CD4-positive, alpha-beta T cell treated with Interleukin-17A for 4 hours (primary cell): ENCODE measurements around the gene RNF14.
"Not testable (repeated sequence)": the region's sequence is repeated elsewhere in the genome, so short reads cannot be mapped to it uniquely, and the experiment has no call there.

Experiments used
- DNase-seq: peaks from one replicate; pipeline ENCODE4 v3.0.0-alpha.2; 2020; ENCODE audit warnings: mixed read lengths

Gene RNF14

GRCh38 chr5:141968914-141969608 is at the start of gene RNF14:
Gene RNF14, plus strand, starts transcription at chr5:141969105. Its CDS starts 4,484 bp downstream, at chr5:141973589.
- peak; percentile 95 for DNase-seq

- DNase-seq = no peak
Observed at GRCh38 chr5:141919218-141920119, 49.4 kb upstream of the RNF14 start.

GRCh38 chr5:141920771-141921170 is 48.1 kb upstream of the RNF14 start:
- DNase-seq = no peak

- not testable (repeated sequence) for DNase-seq
Observed at GRCh38 chr5:141922827-141923447, 46.0 kb upstream of the RNF14 start.

- peak; percentile 92 for DNase-seq
Observed at GRCh38 chr5:141923448-141924313, 45.2 kb upstream of the RNF14 start, which contains the start of gene DELE1. Gene DELE1, plus strand, starts transcription at chr5:141923871. Its CDS starts 71 bp downstream, at chr5:141923942.

- DNase-seq = no peak
Observed at GRCh38 chr5:141926434-141926833, 42.5 kb upstream of the RNF14 start.

GRCh38 chr5:141928051-141928450 is 40.9 kb upstream of the RNF14 start:
- DNase-seq = no peak

GRCh38 chr5:141929398-141930058 is 39.4 kb upstream of the RNF14 start:
- no peak for DNase-seq

- no peak for DNase-seq
Observed at GRCh38 chr5:141931694-141932093, 37.2 kb upstream of the RNF14 start.

- no peak for DNase-seq
Observed at GRCh38 chr5:141933151-141933550, 35.8 kb upstream of the RNF14 start.

- no peak for DNase-seq
Observed at GRCh38 chr5:141934099-141934844, 34.6 kb upstream of the RNF14 start.

GRCh38 chr5:141935538-141935937 is 33.4 kb upstream of the RNF14 start:
- no peak for DNase-seq

GRCh38 chr5:141940695-141941271 is 28.1 kb upstream of the RNF14 start:
- no peak for DNase-seq

GRCh38 chr5:141941307-141941706 is 27.6 kb upstream of the RNF14 start:
- no peak for DNase-seq

GRCh38 chr5:141941779-141942178 is 27.1 kb upstream of the RNF14 start:
- DNase-seq = no peak

GRCh38 chr5:141942185-141942857 is 26.6 kb upstream of the RNF14 start:
- no peak for DNase-seq

- DNase-seq = no peak
Observed at GRCh38 chr5:141944076-141944475, 24.8 kb upstream of the RNF14 start.

- no peak for DNase-seq
Observed at GRCh38 chr5:141945511-141946051, 23.3 kb upstream of the RNF14 start.

- no peak for DNase-seq
Observed at GRCh38 chr5:141947316-141947715, 21.6 kb upstream of the RNF14 start.

- no peak for DNase-seq
Observed at GRCh38 chr5:141948812-141949211, 20.1 kb upstream of the RNF14 start.
